ENCODE measurements around the gene CCNC. TPM values are rescaled to one million over a fixed set of nuclear protein-coding genes. Genes with fewer than 3 reads are reported as not detected.

Gene CCNC
- total RNA-seq, 1 donor from 2014 or later: 47.4 TPM

DNA sequence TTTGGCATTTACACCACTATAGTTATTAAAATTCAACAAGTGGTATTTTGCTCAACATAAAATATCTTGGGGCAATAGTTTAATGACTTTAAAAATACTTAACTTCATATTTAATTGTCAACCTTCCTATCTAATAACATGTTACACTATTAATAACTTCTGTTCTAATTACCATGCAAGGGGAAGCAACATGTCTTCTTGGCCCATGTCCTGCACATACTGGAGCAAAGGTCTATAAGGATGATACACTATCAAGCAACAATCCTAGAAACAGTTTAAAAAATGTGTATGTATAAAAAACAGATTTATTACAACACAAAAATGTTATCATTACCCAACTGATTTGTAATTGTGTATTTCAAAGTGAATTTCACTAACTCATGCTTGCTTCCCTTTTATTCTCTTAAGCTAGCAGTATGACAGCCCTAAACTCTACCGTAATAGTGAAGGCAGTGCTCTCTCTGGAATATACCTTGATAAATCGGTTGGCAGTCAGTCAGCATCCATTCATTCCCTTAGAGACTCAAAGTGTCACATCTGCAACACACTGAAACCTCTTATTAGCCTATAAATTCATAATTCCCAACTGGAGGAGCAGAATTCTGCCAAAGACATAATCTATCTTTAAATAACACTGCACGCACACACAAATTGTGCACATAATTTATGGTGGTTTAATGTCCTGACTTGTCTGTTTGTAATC is 18.3 kb downstream of the CCNC start:
- H3K27me3 ChIP-seq: no peaks in the 10 kb centered on the region
- H3K9me3 ChIP-seq: no peaks in the 10 kb centered on the region
- no peak for DNase-seq (ENCODE audit: extremely low spot score in 2 of 2)
- TF ChIP-seq, protein P1, sequence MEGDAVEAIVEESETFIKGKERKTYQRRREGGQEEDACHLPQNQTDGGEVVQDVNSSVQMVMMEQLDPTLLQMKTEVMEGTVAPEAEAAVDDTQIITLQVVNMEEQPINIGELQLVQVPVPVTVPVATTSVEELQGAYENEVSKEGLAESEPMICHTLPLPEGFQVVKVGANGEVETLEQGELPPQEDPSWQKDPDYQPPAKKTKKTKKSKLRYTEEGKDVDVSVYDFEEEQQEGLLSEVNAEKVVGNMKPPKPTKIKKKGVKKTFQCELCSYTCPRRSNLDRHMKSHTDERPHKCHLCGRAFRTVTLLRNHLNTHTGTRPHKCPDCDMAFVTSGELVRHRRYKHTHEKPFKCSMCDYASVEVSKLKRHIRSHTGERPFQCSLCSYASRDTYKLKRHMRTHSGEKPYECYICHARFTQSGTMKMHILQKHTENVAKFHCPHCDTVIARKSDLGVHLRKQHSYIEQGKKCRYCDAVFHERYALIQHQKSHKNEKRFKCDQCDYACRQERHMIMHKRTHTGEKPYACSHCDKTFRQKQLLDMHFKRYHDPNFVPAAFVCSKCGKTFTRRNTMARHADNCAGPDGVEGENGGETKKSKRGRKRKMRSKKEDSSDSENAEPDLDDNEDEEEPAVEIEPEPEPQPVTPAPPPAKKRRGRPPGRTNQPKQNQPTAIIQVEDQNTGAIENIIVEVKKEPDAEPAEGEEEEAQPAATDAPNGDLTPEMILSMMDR (IDR thresholded peaks at IDR 0.05): no peak
- TF ChIP-seq POLR2AphosphoS5 (IDR thresholded peaks at IDR 0.05; ENCODE audit: insufficient read depth in 1 of 2, low read depth in 1 of 2): no peak
- peaks cover 0 to 37% of the 10 kb centered on the region in 2 donors for H3K36me3 ChIP-seq
- intact Hi-C loops (cut with DNase I): no loop called here
- no peak overlapping the region for H3K4me3 ChIP-seq
- no peak overlapping the region for H3K27ac ChIP-seq
- H3K4me1 ChIP-seq: no peaks in the 10 kb centered on the region

GRCh38 chr6:99548706-99549105 is 19.8 kb downstream of the CCNC start:
- Histone ChIP-seq H3K9me3 (no peaks in the 10 kb centered on the region), H3K27me3 (no peaks in the 10 kb centered on the region), H3K36me3 (peaks cover 0 to 34% of the 10 kb centered on the region in 2 donors), H3K27ac (no peak overlapping the region), H3K4me1 (no peaks in the 10 kb centered on the region), H3K4me3 (no peak overlapping the region)
- TF ChIP-seq, protein P1 (IDR thresholded peaks at IDR 0.05): no peak
- TF ChIP-seq POLR2AphosphoS5 (IDR thresholded peaks at IDR 0.05; ENCODE audit: insufficient read depth in 1 of 2, low read depth in 1 of 2) (no peak), POLR2A (IDR thresholded peaks at IDR 0.05) (no peak)
- intact Hi-C loops (cut with DNase I): no loop called here
- DNase-seq (ENCODE audit: extremely low spot score in 2 of 2): no peak

DNA sequence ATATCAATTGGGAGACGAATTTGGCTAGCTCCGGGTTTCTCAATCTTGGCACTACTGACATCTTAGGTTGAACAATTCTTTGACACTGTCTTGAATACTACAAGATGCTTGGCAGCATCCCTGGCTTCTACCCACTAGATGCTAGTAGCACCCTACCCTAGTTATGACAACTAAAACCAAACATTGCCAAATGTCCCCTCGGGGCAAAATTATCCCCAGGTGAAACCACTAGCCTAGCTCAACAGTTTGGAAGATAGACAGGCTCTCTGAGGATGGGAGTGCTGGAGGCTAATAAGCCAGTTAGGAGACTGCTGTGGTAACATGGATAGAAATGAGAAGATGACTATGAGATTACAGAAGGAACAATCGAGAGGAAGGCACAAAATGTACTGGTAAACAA is 20.9 kb downstream of the CCNC start:
- Histone ChIP-seq H3K9me3 (no peaks in the 10 kb centered on the region), H3K4me1 (no peaks in the 10 kb centered on the region), H3K27ac (no peak overlapping the region), H3K27me3 (no peaks in the 10 kb centered on the region), H3K36me3 (peaks cover 0 to 42% of the 10 kb centered on the region in 2 donors), H3K4me3 (no peak overlapping the region)
- DNase-seq (ENCODE audit: extremely low spot score in 2 of 2): no peak
- intact Hi-C loops (cut with DNase I): no loop called here
- TF ChIP-seq POLR2A (IDR thresholded peaks at IDR 0.05) (no peak), POLR2AphosphoS5 (IDR thresholded peaks at IDR 0.05; ENCODE audit: insufficient read depth in 1 of 2, low read depth in 1 of 2) (no peak)
- TF ChIP-seq, protein P1 (IDR thresholded peaks at IDR 0.05): no peak

DNA sequence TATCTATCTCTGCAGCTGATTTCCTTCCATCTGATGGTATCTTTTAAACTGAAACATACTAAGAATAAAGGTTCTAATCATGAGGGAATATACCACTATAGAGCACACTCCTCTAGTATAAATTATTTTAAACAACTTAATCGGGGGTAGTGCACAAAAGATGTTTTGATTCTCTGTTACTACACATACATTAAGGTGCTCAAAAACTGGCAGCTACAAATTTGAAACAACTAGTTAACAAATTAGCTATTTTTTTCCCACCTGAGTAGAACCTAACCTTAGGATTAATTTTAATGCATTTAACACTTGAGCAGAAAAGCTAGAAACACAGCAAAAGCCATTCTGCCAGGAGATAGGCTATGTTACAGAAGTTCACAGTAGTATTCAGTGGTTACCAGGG is 23.0 kb downstream of the CCNC start:
- DNase-seq (ENCODE audit: extremely low spot score in 2 of 2): no peak
- H3K27ac ChIP-seq: no peak overlapping the region
- no peaks in the 10 kb centered on the region for H3K4me1 ChIP-seq
- H3K36me3 ChIP-seq: peaks cover 0 to 40% of the 10 kb centered on the region in 2 donors
- H3K4me3 ChIP-seq: no peak overlapping the region
- H3K9me3 ChIP-seq: no peaks in the 10 kb centered on the region
- no peak for TF ChIP-seq POLR2AphosphoS5 (IDR thresholded peaks at IDR 0.05; ENCODE audit: insufficient read depth in 1 of 2, low read depth in 1 of 2)
- TF ChIP-seq, protein P1 (IDR thresholded peaks at IDR 0.05): no peak
- TF ChIP-seq POLR2A (IDR thresholded peaks at IDR 0.05): no peak
- intact Hi-C loops (cut with DNase I): no loop called here
- no peaks in the 10 kb centered on the region for H3K27me3 ChIP-seq

DNA sequence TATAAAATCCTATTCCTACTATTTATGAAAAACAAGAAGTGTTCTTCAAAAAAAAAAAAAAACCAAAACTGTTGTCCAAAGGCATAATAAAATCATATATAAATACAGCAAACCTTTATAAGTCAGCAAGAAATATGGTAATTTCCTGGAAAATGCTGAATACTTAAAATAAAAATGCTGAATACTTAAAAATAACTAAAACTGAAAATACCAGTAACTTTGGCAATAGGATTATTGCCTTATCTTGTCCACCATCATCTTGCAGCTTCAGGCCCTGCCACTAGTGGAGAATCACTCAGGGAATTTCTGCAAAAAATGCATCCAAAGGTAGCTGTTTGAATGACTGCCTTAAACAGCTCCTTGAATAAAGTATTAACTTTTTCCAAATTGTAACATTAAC is 24.5 kb downstream of the CCNC start:
- H3K4me1 ChIP-seq: no peaks in the 10 kb centered on the region
- H3K9me3 ChIP-seq: no peaks in the 10 kb centered on the region
- TF ChIP-seq POLR2AphosphoS5 (IDR thresholded peaks at IDR 0.05; ENCODE audit: insufficient read depth in 1 of 2, low read depth in 1 of 2) (no peak), POLR2A (IDR thresholded peaks at IDR 0.05) (no peak)
- TF ChIP-seq, protein P1 (IDR thresholded peaks at IDR 0.05): no peak
- no peak overlapping the region for H3K4me3 ChIP-seq
- DNase-seq (ENCODE audit: extremely low spot score in 2 of 2): no peak
- intact Hi-C loops (cut with DNase I): no loop called here
- H3K36me3 ChIP-seq: peaks cover 0 to 29% of the 10 kb centered on the region in 2 donors
- no peaks in the 10 kb centered on the region for H3K27me3 ChIP-seq
- H3K27ac ChIP-seq: no peak overlapping the region
